Mesendoderm (in vitro differentiated cells): ENCODE measurements around the gene DNAJC11.
A peak's percentile ranks its signal among the peaks of the same experiment; 100 is the strongest.
"Not testable (repeated sequence)": the region's sequence is repeated elsewhere in the genome, so short reads cannot be mapped to it uniquely, and the experiment has no call there.

Experiments
- DNase-seq: peaks from one replicate; pipeline ENCODE4 v3.0.0; 2013
- H2AK5ac ChIP-seq: 2 replicates; pipeline ENCODE4 v1.6.1; 2013; ENCODE audit warnings: low read length, inconsistent platforms
- H2BK120ac ChIP-seq: 2 replicates; pipeline ENCODE4 v1.6.1; 2013; ENCODE audit warnings: low read depth, mild to moderate bottlenecking, low read length, moderate library complexity, mixed read lengths
- H2BK15ac ChIP-seq: replicated peaks from 2 replicates; pipeline ENCODE4 v1.6.1; 2013; ENCODE audit warnings: low read depth, mild to moderate bottlenecking, moderate library complexity
- H2BK5ac ChIP-seq: 2 replicates; pipeline ENCODE4 v1.6.1; 2013; ENCODE audit warnings: low read length, inconsistent platforms
- H3K18ac ChIP-seq: 2 replicates; pipeline ENCODE4 v1.6.1; 2013; ENCODE audit warnings: mild to moderate bottlenecking, low read length, mixed read lengths
- H3K23ac ChIP-seq: one replicate; pipeline ENCODE4 v1.6.1; 2013; ENCODE audit warnings: low read length
- H3K27ac ChIP-seq: 2 replicates; pipeline ENCODE4 v1.5.1; 2013; ENCODE audit warnings: low read depth, mild to moderate bottlenecking, inconsistent platforms, low read length, moderate library complexity
- H3K27me3 ChIP-seq: 2 replicates; pipeline ENCODE4 v1.6.1; 2013; ENCODE audit warnings: low read length, control low read depth, mild to moderate bottlenecking, inconsistent platforms; ENCODE audit not compliant: insufficient read depth, poor library complexity
- H3K36me3 ChIP-seq: 2 replicates; pipeline ENCODE4 v1.6.1; 2013; ENCODE audit warnings: low read length, inconsistent platforms; ENCODE audit not compliant: control insufficient read depth, insufficient read depth
- H3K4ac ChIP-seq: one replicate; pipeline ENCODE4 v1.6.1; 2013; ENCODE audit warnings: low read depth, mild to moderate bottlenecking, low read length, moderate library complexity
- H3K4me1 ChIP-seq: 2 replicates; pipeline ENCODE4 v1.6.1; 2013; ENCODE audit warnings: low read depth, low read length, inconsistent platforms; ENCODE audit not compliant: control insufficient read depth
- H3K4me2 ChIP-seq: 2 replicates; pipeline ENCODE4 v1.6.1; 2013; ENCODE audit warnings: low read length
- H3K4me3 ChIP-seq: 2 replicates; pipeline ENCODE4 v1.5.1; 2013; ENCODE audit warnings: mild to moderate bottlenecking, low read length
- H3K56ac ChIP-seq: one replicate; pipeline ENCODE4 v1.6.1; 2013; ENCODE audit warnings: low read length
- H3K79me1 ChIP-seq: 2 replicates; pipeline ENCODE4 v1.6.1; 2013; ENCODE audit warnings: low read length, inconsistent platforms
- H3K79me2 ChIP-seq: 2 replicates; pipeline ENCODE4 v1.6.1; 2013; ENCODE audit warnings: mild to moderate bottlenecking, low read length; ENCODE audit not compliant: control insufficient read depth, insufficient read depth
- H3K9ac ChIP-seq: 2 replicates; pipeline ENCODE4 v1.6.1; 2013; ENCODE audit warnings: low read length, inconsistent platforms
- H4K5ac ChIP-seq: one replicate; pipeline ENCODE4 v1.6.1; 2013; ENCODE audit warnings: low read length
- H4K8ac ChIP-seq: one replicate; pipeline ENCODE4 v1.6.1; 2013; ENCODE audit warnings: low read depth, mild to moderate bottlenecking, control low read depth, low read length, moderate library complexity
- WGBS: extraction: QIAGEN DNeasy Blood & Tissue Kit; methylation state at CpG from one replicate; pipeline ENCODE4 v1.1.7; 2013; ENCODE audit warnings: low lambda C conversion rate, missing lambda C conversion rate; ENCODE audit not compliant: insufficient coverage; ENCODE audit errors: extremely low coverage; 5-methylcytosine and 5-hydroxymethylcytosine counted together

The DNAJC11 gene

GRCh38 chr1:6601049-6601922 lies 100.3 kb downstream of the DNAJC11 start:
- no peak overlapping the region for H2BK5ac ChIP-seq
- WGBS: no CpG with 5 or more reads among the region's 40 CpGs
- H3K4me2 ChIP-seq: peak overlapping the region; percentile 97
- DNase-seq: peak; percentile 72
- no peak overlapping the region for H4K5ac ChIP-seq
- H2BK120ac ChIP-seq: no peak overlapping the region
- peaks cover 28% of the 10 kb centered on the region for H3K79me1 ChIP-seq
- H3K4ac ChIP-seq: no peak overlapping the region
- H3K18ac ChIP-seq: no peak overlapping the region
- no peaks in the 10 kb centered on the region for H3K27me3 ChIP-seq
- peaks cover 41% of the 10 kb centered on the region for H3K79me2 ChIP-seq
- no peak overlapping the region for H3K27ac ChIP-seq
- no peak overlapping the region for H2BK15ac ChIP-seq
- H3K4me1 ChIP-seq: peaks cover 8% of the 10 kb centered on the region
- H3K4me3 ChIP-seq: peak overlapping the region; percentile 40
- peaks cover 9% of the 10 kb centered on the region for H3K36me3 ChIP-seq
- peak overlapping the region; percentile 74 for H3K9ac ChIP-seq
- no peak overlapping the region for H4K8ac ChIP-seq
- peak overlapping the region; percentile 83 for H3K56ac ChIP-seq
- H3K23ac ChIP-seq: peak overlapping the region; percentile 100
- no peak overlapping the region for H2AK5ac ChIP-seq

GRCh38 chr1:6600410-6601048 lies 101.1 kb downstream of the DNAJC11 start:
- Histone ChIP-seq H2BK5ac (no peak overlapping the region), H3K4me3 (peak overlapping the region; percentile 40), H2AK5ac (no peak overlapping the region), H2BK120ac (no peak overlapping the region), H3K23ac (peak overlapping the region; percentile 30), H3K9ac (peak overlapping the region; percentile 74), H4K5ac (no peak overlapping the region), H3K79me1 (peaks cover 28% of the 10 kb centered on the region), H3K4me1 (peaks cover 8% of the 10 kb centered on the region), H3K79me2 (peaks cover 41% of the 10 kb centered on the region), H3K27ac (no peak overlapping the region), H2BK15ac (no peak overlapping the region), H3K4me2 (peak overlapping the region; percentile 97), H3K4ac (no peak overlapping the region), H3K27me3 (no peaks in the 10 kb centered on the region), H3K56ac (peak overlapping the region; percentile 83), H4K8ac (no peak overlapping the region), H3K36me3 (peaks cover 9% of the 10 kb centered on the region), H3K18ac (no peak overlapping the region)
- no CpG with 5 or more reads among the region's 10 CpGs for WGBS
- DNase-seq: no peak

GRCh38 chr1:6599991-6600390 lies 101.6 kb downstream of the DNAJC11 start:
- H2BK5ac ChIP-seq, H3K56ac ChIP-seq, DNase-seq, H3K4ac ChIP-seq, H3K27me3 ChIP-seq, H3K27ac ChIP-seq, H3K23ac ChIP-seq, H4K5ac ChIP-seq, H3K4me1 ChIP-seq, H3K4me3 ChIP-seq, H2AK5ac ChIP-seq, H4K8ac ChIP-seq, H2BK15ac ChIP-seq, H3K4me2 ChIP-seq, H3K9ac ChIP-seq, H3K18ac ChIP-seq, H2BK120ac ChIP-seq, H3K36me3 ChIP-seq: not testable (repeated sequence)
- peaks cover 28% of the 10 kb centered on the region for H3K79me1 ChIP-seq
- peaks cover 41% of the 10 kb centered on the region for H3K79me2 ChIP-seq
- no CpG with 5 or more reads among the region's 8 CpGs for WGBS

- DNase-seq: no peak
- Histone ChIP-seq H2AK5ac (no peak overlapping the region), H3K23ac (no peak overlapping the region), H3K4ac (no peak overlapping the region), H3K36me3 (peaks cover 9% of the 10 kb centered on the region), H3K27ac (no peak overlapping the region), H3K18ac (no peak overlapping the region), H3K4me3 (no peak overlapping the region), H3K79me1 (peaks cover 28% of the 10 kb centered on the region), H2BK120ac (no peak overlapping the region), H3K56ac (no peak overlapping the region), H2BK15ac (no peak overlapping the region), H2BK5ac (no peak overlapping the region), H3K27me3 (no peaks in the 10 kb centered on the region), H4K5ac (no peak overlapping the region), H4K8ac (no peak overlapping the region), H3K9ac (no peak overlapping the region), H3K79me2 (peaks cover 41% of the 10 kb centered on the region), H3K4me2 (no peak overlapping the region), H3K4me1 (peaks cover 8% of the 10 kb centered on the region)
- no CpG with 5 or more reads among the region's 31 CpGs for WGBS
These were observed 102.3 kb downstream of the DNAJC11 start for GRCh38 chr1:6599141-6599975.

- H3K27me3 ChIP-seq: no peaks in the 10 kb centered on the region
- no peak overlapping the region for H2BK120ac ChIP-seq
- H3K18ac ChIP-seq: no peak overlapping the region
- no peak overlapping the region for H3K4ac ChIP-seq
- no peak overlapping the region for H3K27ac ChIP-seq
- H3K4me1 ChIP-seq: peaks cover 3% of the 10 kb centered on the region
- H3K23ac ChIP-seq: no peak overlapping the region
- no CpG with 5 or more reads among the region's 6 CpGs for WGBS
- H3K79me2 ChIP-seq: peaks cover 41% of the 10 kb centered on the region
- no peak overlapping the region for H3K56ac ChIP-seq
- no peak for DNase-seq
- no peak overlapping the region for H3K4me3 ChIP-seq
- H4K8ac ChIP-seq: no peak overlapping the region
- H3K9ac ChIP-seq: no peak overlapping the region
- no peak overlapping the region for H3K4me2 ChIP-seq
- no peak overlapping the region for H4K5ac ChIP-seq
- no peak overlapping the region for H2BK5ac ChIP-seq
- H2BK15ac ChIP-seq: no peak overlapping the region
- peaks cover 11% of the 10 kb centered on the region for H3K36me3 ChIP-seq
- H3K79me1 ChIP-seq: peaks cover 28% of the 10 kb centered on the region
- H2AK5ac ChIP-seq: no peak overlapping the region
These were observed 103.9 kb downstream of the DNAJC11 start for GRCh38 chr1:6597777-6598131.
